Measurements from ENCODE around the gene DPEP3.
A peak's percentile ranks its signal among the peaks of the same experiment; 100 is the strongest.

The DPEP3 gene

DNA sequence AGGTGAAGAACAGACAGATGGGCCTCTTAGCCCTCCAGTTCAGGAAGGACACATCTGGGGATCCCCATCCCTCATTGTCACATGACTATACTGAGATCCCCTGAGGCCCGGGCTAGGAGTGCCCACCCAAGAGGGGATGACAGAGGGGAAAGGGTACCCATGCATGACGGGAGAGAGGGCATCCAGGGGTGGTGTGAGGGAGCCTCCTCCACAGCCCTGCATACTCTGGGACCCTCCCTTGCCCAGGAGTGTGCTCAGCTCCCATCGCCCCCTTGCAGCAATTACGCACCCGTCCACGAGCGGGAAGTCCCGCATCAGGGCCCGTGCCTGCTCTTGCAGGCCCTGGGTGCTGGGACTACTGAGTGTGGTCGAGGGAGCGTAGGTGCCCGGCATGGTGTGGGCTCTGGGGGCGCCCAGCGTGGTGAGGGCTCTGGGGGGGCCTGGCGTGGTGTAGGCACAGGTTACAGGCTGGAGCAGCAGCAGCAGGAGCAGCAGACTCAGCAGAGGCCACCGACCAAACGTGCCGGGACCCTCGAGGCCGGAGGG lies 12.4 kb upstream of the DPEP3 start:
- Histone ChIP-seq H3K27ac (ENCODE audit: low read length) (no peak overlapping the region), H3K36me3 (replicated peaks; ENCODE audit: low read depth, low read length) (no peaks in the 10 kb centered on the region), H4K20me1 (ENCODE audit: insufficient read depth, low read length) (no peaks in the 10 kb centered on the region), H3K4me2 (ENCODE audit: low read length) (peak overlapping the region; percentile 97), H3K9ac (ENCODE audit: low read length) (peak overlapping the region; percentile 49; the same call in 1 of the 2 replicates), H3K4me1 (ENCODE audit: low read length) (peaks cover 54% of the 10 kb centered on the region), H2AFZ (ENCODE audit: low read depth, low read length) (peak overlapping the region; percentile 96; the same call in 1 of the 2 replicates), H3K79me2 (ENCODE audit: low read length) (no peaks in the 10 kb centered on the region), H3K4me3 (ENCODE audit: low read length) (peak overlapping the region; percentile 73), H3K27me3 (ENCODE audit: low read depth, low read length) (no peaks in the 10 kb centered on the region), H3K9me3 (ENCODE audit: insufficient read depth, low read length) (no peaks in the 10 kb centered on the region)
- TF ChIP-seq EZH2phosphoT487 (IDR thresholded peaks at IDR 0.05; ENCODE audit: low read depth) (no peak), CTCF (IDR thresholded peaks at IDR 0.05; ENCODE audit: low read depth, low read length) (no peak)

- Histone ChIP-seq H4K20me1 (ENCODE audit: insufficient read depth, low read length) (no peaks in the 10 kb centered on the region), H3K27ac (ENCODE audit: low read length) (peak overlapping the region; percentile 33), H3K9me3 (ENCODE audit: insufficient read depth, low read length) (no peaks in the 10 kb centered on the region), H3K4me2 (ENCODE audit: low read length) (peak overlapping the region; percentile 38), H2AFZ (ENCODE audit: low read depth, low read length) (peak overlapping the region; percentile 26; the same call in 1 of the 2 replicates), H3K4me1 (ENCODE audit: low read length) (peaks cover 51% of the 10 kb centered on the region), H3K9ac (ENCODE audit: low read length) (no peak overlapping the region), H3K36me3 (replicated peaks; ENCODE audit: low read depth, low read length) (no peaks in the 10 kb centered on the region), H3K4me3 (ENCODE audit: low read length) (no peak overlapping the region), H3K27me3 (ENCODE audit: low read depth, low read length) (no peaks in the 10 kb centered on the region), H3K79me2 (ENCODE audit: low read length) (no peaks in the 10 kb centered on the region)
- TF ChIP-seq EZH2phosphoT487 (IDR thresholded peaks at IDR 0.05; ENCODE audit: low read depth), result no peak
- no peak for TF ChIP-seq CTCF (IDR thresholded peaks at IDR 0.05; ENCODE audit: low read depth, low read length)
Observed at GRCh38 chr16:67990018-67990386, 9.7 kb upstream of the DPEP3 start.

DNA sequence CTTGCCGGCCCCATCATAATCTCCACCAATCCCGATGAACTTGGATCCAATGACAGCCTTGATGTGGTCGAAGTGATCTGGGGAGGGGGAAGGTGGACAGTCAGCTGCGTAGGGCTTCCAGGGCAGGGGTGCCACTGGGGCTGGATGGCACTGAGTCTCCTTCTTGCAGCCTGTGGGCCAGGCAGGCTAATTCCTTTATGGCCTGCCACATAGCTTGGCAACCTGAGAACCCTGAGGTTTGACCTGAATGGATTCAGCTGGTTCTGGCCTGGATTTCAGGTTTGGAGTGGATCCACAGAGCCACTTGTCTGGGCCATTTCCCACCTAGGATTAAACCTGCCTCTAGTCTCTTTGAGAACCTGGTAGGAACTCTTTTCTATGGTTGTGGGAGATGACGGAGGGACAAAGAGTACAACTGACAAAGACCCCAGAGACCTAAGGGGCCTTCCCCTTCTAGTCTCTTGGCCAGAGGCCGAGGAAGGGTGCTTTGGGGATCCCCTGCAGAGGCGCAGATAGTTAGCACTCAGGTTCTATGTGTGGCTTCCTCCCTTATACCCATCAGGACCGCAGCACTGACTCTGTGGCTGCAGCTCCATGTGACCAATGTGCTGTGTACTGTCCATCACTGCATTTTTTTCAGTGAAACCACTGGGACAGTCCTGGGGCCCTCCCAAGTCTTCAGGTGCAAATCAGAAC lies 9.2 kb upstream of the DPEP3 start:
- H3K4me3 ChIP-seq (ENCODE audit: low read length), result no peak overlapping the region
- H3K27ac ChIP-seq (ENCODE audit: low read length), result peak overlapping the region; percentile 33
- H4K20me1 ChIP-seq (ENCODE audit: insufficient read depth, low read length), result no peaks in the 10 kb centered on the region
- peak overlapping the region; percentile 1; the same call in 1 of the 2 replicates for H3K9ac ChIP-seq (ENCODE audit: low read length)
- no peaks in the 10 kb centered on the region for H3K79me2 ChIP-seq (ENCODE audit: low read length)
- peak overlapping the region; percentile 26; the same call in 1 of the 2 replicates for H2AFZ ChIP-seq (ENCODE audit: low read depth, low read length)
- H3K9me3 ChIP-seq (ENCODE audit: insufficient read depth, low read length), result no peaks in the 10 kb centered on the region
- H3K4me2 ChIP-seq (ENCODE audit: low read length), result peak overlapping the region; percentile 38
- peaks cover 56% of the 10 kb centered on the region for H3K4me1 ChIP-seq (ENCODE audit: low read length)
- H3K27me3 ChIP-seq (ENCODE audit: low read depth, low read length), result no peaks in the 10 kb centered on the region
- H3K36me3 ChIP-seq (replicated peaks; ENCODE audit: low read depth, low read length), result no peaks in the 10 kb centered on the region
- TF ChIP-seq EZH2phosphoT487 (IDR thresholded peaks at IDR 0.05; ENCODE audit: low read depth) (no peak), CTCF (IDR thresholded peaks at IDR 0.05; ENCODE audit: low read depth, low read length) (no peak)

- TF ChIP-seq CTCF (IDR thresholded peaks at IDR 0.05; ENCODE audit: low read depth, low read length), result no peak
- no peak for TF ChIP-seq EZH2phosphoT487 (IDR thresholded peaks at IDR 0.05; ENCODE audit: low read depth)
- Histone ChIP-seq H3K4me2 (ENCODE audit: low read length) (no peak overlapping the region), H4K20me1 (ENCODE audit: insufficient read depth, low read length) (no peaks in the 10 kb centered on the region), H3K9ac (ENCODE audit: low read length) (no peak overlapping the region), H3K4me3 (ENCODE audit: low read length) (no peak overlapping the region), H3K36me3 (replicated peaks; ENCODE audit: low read depth, low read length) (no peaks in the 10 kb centered on the region), H3K27ac (ENCODE audit: low read length) (no peak overlapping the region), H3K4me1 (ENCODE audit: low read length) (peaks cover 60% of the 10 kb centered on the region), H2AFZ (ENCODE audit: low read depth, low read length) (no peak overlapping the region), H3K9me3 (ENCODE audit: insufficient read depth, low read length) (no peaks in the 10 kb centered on the region), H3K79me2 (ENCODE audit: low read length) (no peaks in the 10 kb centered on the region), H3K27me3 (ENCODE audit: low read depth, low read length) (no peaks in the 10 kb centered on the region)
Observed at GRCh38 chr16:67988675-67989074, 8.4 kb upstream of the DPEP3 start.
